A673 (cell line): ENCODE measurements around the gene KAZN. TPM values are rescaled to one million over a fixed set of nuclear protein-coding genes. Genes with fewer than 3 reads are reported as not detected.

ENCODE experiments used
- BruUV-seq: library from RNA; stranded (reverse); fragments of 400-500 nt; replicated peaks from 2 replicates; lab custom pipeline; 2021; lab: Mats Ljungman, UMichigan
- CTCF ChIA-PET: fragments of 300-600 bp; sonication (Branson Sonifier 250); formaldehyde crosslinking; loops from one replicate; lab custom pipeline; 2022; ENCODE audit warnings: antibody characterized with exemption; lab: Charles Lee
- POLR2A ChIA-PET: fragments of 300-600 bp; sonication (Branson Sonifier 250); formaldehyde crosslinking; loops from one replicate; lab custom pipeline; 2022; ENCODE audit warnings: antibody characterized with exemption; ENCODE audit not compliant: low non-redundant PET; lab: Charles Lee
- DNase-seq: peaks from one replicate; pipeline ENCODE4 v3.0.0-alpha.2; 2015; ENCODE audit warnings: low spot score
- H3K27ac ChIP-seq: fragments of 200-600 bp; sonication (generic); 2 replicates; pipeline ENCODE4 v1.5.1; 2016; ENCODE audit warnings: mixed run types, low read depth, mild to moderate bottlenecking, mixed read lengths, antibody characterized with exemption, low read length; ENCODE audit not compliant: poor library complexity, severe bottlenecking
- H3K27me3 ChIP-seq: fragments of 200-600 bp; sonication (generic); replicated peaks from 2 replicates; pipeline ENCODE4 v1.6.1; 2017; ENCODE audit warnings: mixed run types, low read depth, mild to moderate bottlenecking, mixed read lengths, antibody characterized with exemption, low read length; ENCODE audit not compliant: insufficient read depth, poor library complexity
- H3K36me3 ChIP-seq: fragments of 200-600 bp; sonication (generic); 2 replicates; pipeline ENCODE4 v1.6.1; 2016; ENCODE audit warnings: mixed run types, mild to moderate bottlenecking, mixed read lengths, antibody characterized with exemption, low read length; ENCODE audit not compliant: insufficient read depth, poor library complexity, severe bottlenecking
- H3K4me1 ChIP-seq: fragments of 200-600 bp; sonication (generic); 2 replicates; pipeline ENCODE4 v1.6.1; 2017; ENCODE audit warnings: mixed run types, mild to moderate bottlenecking, mixed read lengths, antibody characterized with exemption, low read length; ENCODE audit not compliant: insufficient read depth, poor library complexity, severe bottlenecking
- H3K4me3 ChIP-seq: fragments of 200-600 bp; sonication (generic); 2 replicates; pipeline ENCODE4 v1.5.1; 2016; ENCODE audit warnings: low read depth, mixed run types, mild to moderate bottlenecking, mixed read lengths, low read length; ENCODE audit not compliant: poor library complexity, severe bottlenecking
- H3K9me3 ChIP-seq: fragments of 200-600 bp; sonication (generic); 2 replicates; pipeline ENCODE4 v1.6.1; 2016; ENCODE audit warnings: mixed run types, low read depth, mild to moderate bottlenecking, mixed read lengths, antibody characterized with exemption, low read length; ENCODE audit not compliant: poor library complexity, severe bottlenecking
- CTCF ChIP-seq: fragments of 300-800, 200-600 bp; sonication (generic); conservative IDR thresholded peaks from 2 replicates; pipeline ENCODE4 v1.5.1; 2017; ENCODE audit warnings: low read depth, mild to moderate bottlenecking, antibody characterized with exemption, low read length, moderate library complexity, mixed read lengths
- EZH2 ChIP-seq: fragments of 200-600 bp; sonication (generic); IDR thresholded peaks from 2 replicates; pipeline ENCODE4 v1.6.1; 2017; ENCODE audit warnings: borderline replicate concordance, low read depth, mild to moderate bottlenecking, mixed read lengths, antibody characterized with exemption, low read length; ENCODE audit not compliant: poor library complexity, severe bottlenecking
- intact Hi-C: fragments of 100-400 bp; cut with micrococcal nuclease; formaldehyde crosslinking; loops from one replicate; pipeline ENCODE4 v1.10.0; 2022; ENCODE audit not compliant: unreplicated experiment
- total RNA-seq: library from RNA; stranded (reverse); gene quantifications from 2 replicates; pipeline ENCODE4 v1.2.3, GENCODE V29; 2021

The KAZN gene
- total RNA-seq, 1 experiment from 2014 or later, result 8.0 TPM

- TF ChIP-seq EZH2 (no peak), CTCF (no peak)
- Histone ChIP-seq H3K27me3 (no peaks in the 10 kb centered on the region), H3K36me3 (no peaks in the 10 kb centered on the region), H3K27ac (no peak overlapping the region), H3K9me3 (no peaks in the 10 kb centered on the region), H3K4me1 (no peaks in the 10 kb centered on the region), H3K4me3 (no peak overlapping the region)
- no peak for DNase-seq
- intact Hi-C loops, result loop anchor here (5.0 kb wide), 2 partner anchors 249 to 269 kb away; no protein-coding TSS in a partner anchor
- no TSS peak for BruUV-seq
- ChIA-PET POLR2A (no interaction called here), CTCF (interaction anchor here (1.0 kb wide), 1 partner anchor 269 kb away, joined by 3 read pairs; no protein-coding TSS in a partner anchor)
These were observed 179.3 kb downstream of the KAZN start for GRCh38 chr1:14777516-14778506.

GRCh38 chr1:14778541-14778897, 180.0 kb downstream of the KAZN start:
- intact Hi-C loops, result loop anchor here (5.0 kb wide), 2 partner anchors 249 to 269 kb away; no protein-coding TSS in a partner anchor
- POLR2A ChIA-PET, result no interaction called here
- H3K9me3 ChIP-seq, result no peaks in the 10 kb centered on the region
- BruUV-seq, result no TSS peak
- CTCF ChIA-PET, result interaction anchor here (1.0 kb wide), 1 partner anchor 268 kb away, joined by 3 read pairs; no protein-coding TSS in a partner anchor
- no peak overlapping the region for H3K4me3 ChIP-seq
- no peaks in the 10 kb centered on the region for H3K4me1 ChIP-seq
- no peak for DNase-seq
- H3K36me3 ChIP-seq, result no peaks in the 10 kb centered on the region
- no peak for TF ChIP-seq CTCF
- no peak for TF ChIP-seq EZH2
- H3K27ac ChIP-seq, result no peak overlapping the region
- no peaks in the 10 kb centered on the region for H3K27me3 ChIP-seq

- intact Hi-C loops, result loop anchor here (5.0 kb wide), 2 partner anchors 248 to 268 kb away; no protein-coding TSS in a partner anchor
- Histone ChIP-seq H3K27me3 (no peaks in the 10 kb centered on the region), H3K4me3 (no peak overlapping the region), H3K27ac (no peak overlapping the region), H3K4me1 (no peaks in the 10 kb centered on the region), H3K9me3 (no peaks in the 10 kb centered on the region), H3K36me3 (no peaks in the 10 kb centered on the region)
- no TSS peak for BruUV-seq
- no peak for TF ChIP-seq EZH2
- peak; percentile 83 for TF ChIP-seq CTCF
- POLR2A ChIA-PET, result no interaction called here
- CTCF ChIA-PET, result interaction anchor here (0.5 to 1.0 kb wide), 4 partner anchors 248 to 823 kb away, joined by 3 to 6 read pairs (median 4); no protein-coding TSS in a partner anchor
- peak; percentile 55 for DNase-seq
These were observed 180.7 kb downstream of the KAZN start for GRCh38 chr1:14778898-14779865.
